ENCODE measurements around the gene CAMK1G. TPM values are rescaled to one million over a fixed set of nuclear protein-coding genes. Genes with fewer than 3 reads are reported as not detected.

Gene CAMK1G
- 0.09 to 0.54 TPM (median 0.54 TPM) in 5 replicates for total RNA-seq (2022; extraction: Qiagen RNA extraction; ENCODE audit: low read depth)

GRCh38 chr1:209583408-209583807 is at the start of gene CAMK1G:
Gene CAMK1G (plus strand): TSS chr1:209583714. CDS start chr1:209594984, 11,270 bp downstream.

DNA sequence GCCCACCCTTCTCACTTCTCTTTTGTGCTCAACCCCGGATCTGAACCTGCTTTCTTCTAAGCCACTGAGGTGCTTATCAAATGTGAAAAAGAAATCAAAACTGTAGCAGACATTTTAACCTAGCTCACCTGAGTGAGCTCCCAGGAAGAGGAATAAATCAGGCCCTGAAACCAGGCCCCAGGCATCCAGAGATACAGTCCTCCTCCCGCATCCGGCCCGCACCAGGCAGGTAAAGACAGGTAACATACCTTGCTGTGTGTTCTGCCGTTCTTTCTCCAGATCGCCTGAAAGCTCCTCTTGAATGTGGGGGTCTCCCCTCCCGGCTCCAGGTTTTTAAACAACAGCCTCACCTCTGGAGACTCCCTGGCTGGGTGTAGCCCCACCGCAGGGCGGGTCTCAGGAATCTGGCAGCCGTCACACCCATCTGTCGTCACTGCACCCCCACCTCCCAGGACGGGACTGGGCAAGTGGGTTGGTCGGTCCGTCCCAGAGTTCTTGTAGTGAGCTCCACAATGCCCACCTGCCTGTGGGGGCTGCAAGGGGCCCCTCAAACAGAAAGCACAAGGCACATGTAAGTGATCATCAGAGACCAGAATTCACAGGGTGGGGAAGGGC is 68.7 kb downstream of the CAMK1G start, which contains the start of gene LAMB3:
Gene LAMB3 (minus strand): TSS at position 305 of the 615 bp plus-strand sequence. CDS start 1,481 bp downstream, outside the sequence.

Other genes starting within 250 kb of the CAMK1G start
- 17.7 to 22.4 TPM (median 19.8 TPM) in 5 replicates for gene LAMB3, start 68.7 kb downstream of the CAMK1G start, total RNA-seq (2022; extraction: Qiagen RNA extraction; ENCODE audit: low read depth)
- 2.3 to 3.1 TPM (median 2.8 TPM) in 5 replicates for gene G0S2, start 91.7 kb downstream of the CAMK1G start, total RNA-seq (2022; extraction: Qiagen RNA extraction; ENCODE audit: low read depth)
- not detected in 5 replicates for gene HSD11B1, start 121.1 kb downstream of the CAMK1G start, total RNA-seq (2022; extraction: Qiagen RNA extraction; ENCODE audit: low read depth)
- not detected in 5 replicates for gene TRAF3IP3, start 172.3 kb downstream of the CAMK1G start, total RNA-seq (2022; extraction: Qiagen RNA extraction; ENCODE audit: low read depth)
- 1.2 to 1.7 TPM (median 1.5 TPM) in 5 replicates for gene C1orf74, start 200.8 kb downstream of the CAMK1G start, total RNA-seq (2022; extraction: Qiagen RNA extraction; ENCODE audit: low read depth)
- gene IRF6, start 222.4 kb downstream of the CAMK1G start, total RNA-seq (2022; extraction: Qiagen RNA extraction; ENCODE audit: low read depth): 0.08 to 0.18 TPM (median 0.10 TPM) in 5 replicates
- 9.6 to 12.5 TPM (median 11.6 TPM) in 5 replicates for gene UTP25, start 244.3 kb downstream of the CAMK1G start, total RNA-seq (2022; extraction: Qiagen RNA extraction; ENCODE audit: low read depth)